Endothelial cell (in vitro differentiated cells): ENCODE results near the gene PDS5A. TPM values are rescaled to one million over a fixed set of nuclear protein-coding genes. Genes with fewer than 3 reads are reported as not detected.
"Not testable (repeated sequence)": the region's sequence is repeated elsewhere in the genome, so short reads cannot be mapped to it uniquely, and the experiment has no call there.

Experiments used
- DNase-seq: peaks from one replicate; pipeline ENCODE4 v3.0.0; 2021; ENCODE audit warnings: low spot score
- H3K27ac Mint-ChIP-seq: one replicate; pipeline ENCODE4 v1.8.0; 2021; ENCODE audit warnings: mixed read lengths, inconsistent platforms; ENCODE audit not compliant: unreplicated experiment
- H3K27me3 Mint-ChIP-seq: one replicate; pipeline ENCODE4 v1.8.0; 2021; ENCODE audit warnings: mild to moderate bottlenecking, moderate library complexity, mixed read lengths, inconsistent platforms; ENCODE audit not compliant: unreplicated experiment
- H3K36me3 Mint-ChIP-seq: one replicate; pipeline ENCODE4 v1.8.0; 2021; ENCODE audit warnings: mild to moderate bottlenecking, low read depth, mixed read lengths, inconsistent platforms; ENCODE audit not compliant: unreplicated experiment
- H3K4me1 Mint-ChIP-seq: one replicate; pipeline ENCODE4 v1.8.0; 2021; ENCODE audit warnings: mild to moderate bottlenecking, mixed read lengths, inconsistent platforms; ENCODE audit not compliant: unreplicated experiment
- H3K4me3 Mint-ChIP-seq: one replicate; pipeline ENCODE4 v1.8.0; 2021; ENCODE audit warnings: mild to moderate bottlenecking, mixed read lengths, inconsistent platforms; ENCODE audit not compliant: unreplicated experiment
- H3K9me3 Mint-ChIP-seq: one replicate; pipeline ENCODE4 v1.8.0; 2021; ENCODE audit warnings: mixed read lengths, inconsistent platforms; ENCODE audit not compliant: unreplicated experiment
- CTCF ChIP-seq: fragments of 200-600 bp; sonication (generic); IDR thresholded peaks from one replicate; pipeline ENCODE4 v1.5.0; 2021; ENCODE audit warnings: antibody characterized with exemption; ENCODE audit not compliant: unreplicated experiment
- total RNA-seq: library from RNA; stranded (reverse); fragmentation: NEBNext Ultra II Directional; extraction: Animal tissue kit (Norgen Biotek cat#: 25700); gene quantifications from one replicate; pipeline ENCODE4 v1.2.1, GENCODE V29; 2021; ENCODE audit not compliant: unreplicated experiment

The PDS5A gene
- total RNA-seq, 1 donor from 2014 or later, result 57.1 TPM

DNA sequence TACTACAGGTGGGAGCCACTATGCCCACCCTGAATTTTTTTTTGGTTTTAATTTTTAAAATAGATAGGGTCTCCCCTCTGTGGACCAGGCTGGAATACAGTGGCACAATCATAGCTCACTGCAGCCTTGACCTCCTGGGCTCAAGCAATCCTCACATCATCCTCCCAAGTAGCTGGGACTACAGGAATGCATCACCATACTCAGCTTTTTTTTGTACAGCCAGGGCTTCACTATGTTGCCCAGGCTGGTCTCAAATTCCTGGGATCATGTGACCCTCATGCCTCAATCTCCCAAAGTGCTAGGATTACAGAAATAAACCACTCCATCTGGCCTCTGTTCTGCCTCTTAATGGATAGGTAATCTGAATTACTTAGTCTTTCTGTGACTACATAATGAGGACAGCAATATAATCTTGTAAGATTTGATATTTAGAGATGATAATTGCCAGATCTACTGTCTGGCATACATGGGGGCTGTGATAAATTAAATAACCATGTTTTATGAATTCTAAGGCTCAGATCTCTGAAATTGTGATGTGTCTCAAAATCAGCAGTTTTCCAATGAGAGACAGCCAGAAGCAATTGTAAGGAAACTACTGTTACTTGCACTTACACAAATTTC is 26.7 kb downstream of the PDS5A start:
- Mint-ChIP-seq H3K4me3 (no peak overlapping the region), H3K9me3 (no peaks in the 10 kb centered on the region), H3K36me3 (peaks cover 8% of the 10 kb centered on the region), H3K27me3 (peaks cover 2% of the 10 kb centered on the region), H3K27ac (no peak overlapping the region), H3K4me1 (no peaks in the 10 kb centered on the region)
- TF ChIP-seq CTCF, result no peak
- DNase-seq, result no peak

DNA sequence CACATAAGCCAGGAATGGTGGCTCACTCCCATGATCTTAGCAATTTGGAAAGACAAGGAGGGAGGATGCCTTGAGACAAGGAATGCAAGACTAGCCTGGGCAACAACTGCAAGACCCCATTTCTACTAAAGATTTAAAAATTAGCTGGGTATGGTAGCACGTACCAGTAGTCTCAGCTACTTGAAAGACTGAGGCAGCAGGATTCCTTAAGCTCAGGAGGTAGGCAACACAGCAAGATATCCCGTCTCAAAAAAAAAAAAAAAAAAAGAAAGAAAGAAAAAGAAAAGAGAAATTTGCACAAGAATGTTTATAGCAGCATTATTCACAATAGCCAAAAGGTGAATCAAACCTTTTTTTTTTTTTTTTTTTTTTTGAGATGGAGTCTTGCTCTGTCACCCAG is 29.7 kb downstream of the PDS5A start:
- no peak overlapping the region for H3K27ac Mint-ChIP-seq
- no peak for DNase-seq
- peaks cover 2% of the 10 kb centered on the region for H3K27me3 Mint-ChIP-seq
- no peak overlapping the region for H3K4me3 Mint-ChIP-seq
- TF ChIP-seq CTCF, result no peak
- no peaks in the 10 kb centered on the region for H3K4me1 Mint-ChIP-seq
- no peaks in the 10 kb centered on the region for H3K9me3 Mint-ChIP-seq
- peaks cover under 1% of the 10 kb centered on the region for H3K36me3 Mint-ChIP-seq

- no peak overlapping the region for H3K4me3 Mint-ChIP-seq
- H3K4me1 Mint-ChIP-seq, result no peaks in the 10 kb centered on the region
- no peak for DNase-seq
- TF ChIP-seq CTCF, result no peak
- H3K27me3 Mint-ChIP-seq, result peaks cover 2% of the 10 kb centered on the region
- H3K27ac Mint-ChIP-seq, result no peak overlapping the region
- H3K36me3 Mint-ChIP-seq, result no peaks in the 10 kb centered on the region
- H3K9me3 Mint-ChIP-seq, result no peaks in the 10 kb centered on the region
Measured at GRCh38 chr4:39947417-39947816, 30.3 kb downstream of the PDS5A start.

DNA sequence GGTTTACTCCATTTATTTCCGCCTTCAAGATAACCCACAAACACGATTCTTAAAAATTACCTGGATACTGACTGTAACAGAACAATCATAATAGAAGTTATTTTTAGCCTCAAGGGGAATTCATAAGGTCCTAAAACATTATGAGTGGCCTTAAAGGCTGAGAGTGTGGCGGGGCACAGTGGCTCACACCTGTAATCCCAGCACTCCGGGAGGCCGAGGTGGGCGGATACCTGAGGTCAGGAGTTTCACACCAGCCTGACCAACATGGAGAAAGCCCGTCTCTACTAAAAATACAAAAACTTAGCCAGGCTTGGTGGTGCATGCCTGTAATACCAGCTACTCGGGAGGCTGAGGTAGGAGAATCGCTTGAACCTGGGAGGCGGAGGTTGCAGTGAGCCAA is 33.5 kb downstream of the PDS5A start:
- H3K4me3 Mint-ChIP-seq, H3K36me3 Mint-ChIP-seq, H3K9me3 Mint-ChIP-seq, H3K27me3 Mint-ChIP-seq, H3K27ac Mint-ChIP-seq, DNase-seq, H3K4me1 Mint-ChIP-seq: not testable (repeated sequence)

- Mint-ChIP-seq H3K36me3 (no peaks in the 10 kb centered on the region), H3K27ac (no peak overlapping the region), H3K4me3 (no peak overlapping the region), H3K9me3 (no peaks in the 10 kb centered on the region), H3K27me3 (no peaks in the 10 kb centered on the region), H3K4me1 (no peaks in the 10 kb centered on the region)
- TF ChIP-seq CTCF, result no peak
- no peak for DNase-seq
Measured at GRCh38 chr4:39942507-39942906, 35.2 kb downstream of the PDS5A start.
